Upper lobe of right lung (tissue), 1 donor: ENCODE measurements around the gene PRDM5. TPM values are rescaled to one million over a fixed set of nuclear protein-coding genes. Genes with fewer than 3 reads are reported as not detected.

Source experiments
- ATAC-seq: fragments of 200-7000 bp; cut with Tn5 transposase; one replicate; pipeline ENCODE4 v1.9.1; 2020; ENCODE audit warnings: mild to moderate bottlenecking, moderate library complexity
- DNase-seq: peaks from one replicate; pipeline ENCODE4 v3.0.0-alpha.2; 2020
- H3K27ac ChIP-seq: fragments of 200-600 bp; one replicate; pipeline ENCODE4 v1.8.0; 2022
- H3K27me3 ChIP-seq: fragments of 200-600 bp; one replicate; pipeline ENCODE4 v1.8.0; 2022; ENCODE audit warnings: mild to moderate bottlenecking
- H3K36me3 ChIP-seq: fragments of 200-600 bp; one replicate; pipeline ENCODE4 v1.8.0; 2022
- H3K4me1 ChIP-seq: fragments of 200-600 bp; one replicate; pipeline ENCODE4 v1.8.0; 2022
- H3K4me3 ChIP-seq: fragments of 200-600 bp; one replicate; pipeline ENCODE4 v1.8.0; 2022; ENCODE audit warnings: mild to moderate bottlenecking
- H3K9me3 ChIP-seq: fragments of 200-600 bp; one replicate; pipeline ENCODE4 v1.8.0; 2022
- CTCF ChIP-seq: fragments of 200-600 bp; IDR thresholded peaks from one replicate; pipeline ENCODE4 v1.8.0; 2022; ENCODE audit warnings: antibody characterized with exemption
- intact Hi-C: fragments of 100-400 bp; cut with DNase I; formaldehyde crosslinking; loops from one replicate; pipeline ENCODE4 v1.11.0; 2022
- total RNA-seq: library from RNA; stranded (reverse); fragmentation: NEBNext Ultra II Directional; extraction: Animal tissue kit (Norgen Biotek cat#: 25700); gene quantifications from one replicate; pipeline ENCODE4 v1.2.1, GENCODE V29; 2021
- donor health status: DM: no; HTN: yes; CAD: no; lungs with severe emphysema.

PRDM5 gene
- total RNA-seq, 1 donor from 2014 or later: 17.0 TPM

DNA sequence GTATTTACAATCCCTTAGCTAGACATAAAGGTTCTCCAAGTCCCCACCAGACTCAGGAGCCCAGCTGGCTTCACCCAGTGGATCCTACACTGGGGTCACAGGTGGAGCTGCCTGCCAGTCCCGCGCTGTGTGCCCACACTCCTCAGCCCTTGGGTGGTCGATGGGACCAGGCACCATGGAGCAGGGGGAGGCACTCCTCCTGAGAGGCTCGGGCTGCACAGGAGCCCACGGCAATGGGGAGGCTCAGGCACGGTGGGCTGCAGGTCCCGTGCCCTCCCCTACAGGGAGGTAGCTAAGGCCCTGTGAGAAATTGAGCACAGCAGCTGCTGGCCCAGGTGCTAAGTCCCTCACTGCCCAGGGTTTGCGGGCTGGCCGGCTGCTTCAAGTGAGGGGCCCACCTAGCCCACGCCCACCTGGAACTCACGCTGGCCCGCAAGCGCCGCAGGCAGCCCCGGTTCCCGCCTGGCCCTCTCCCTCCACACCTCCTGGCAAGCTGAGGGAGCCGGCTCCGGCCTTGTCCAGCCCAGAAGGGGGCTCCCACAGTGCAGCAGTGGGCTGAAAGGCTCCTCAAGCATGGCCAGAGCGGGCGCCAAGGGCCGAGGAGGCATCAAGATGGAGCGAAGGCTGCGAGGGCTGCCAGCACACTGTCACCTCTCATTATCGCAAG lies 113.9 kb downstream of the PRDM5 start:
- no peak for DNase-seq
- ATAC-seq: no peak
- H3K4me1 ChIP-seq: no peaks in the 10 kb centered on the region
- no peaks in the 10 kb centered on the region for H3K9me3 ChIP-seq
- no peaks in the 10 kb centered on the region for H3K36me3 ChIP-seq
- H3K4me3 ChIP-seq: no peak overlapping the region
- H3K27ac ChIP-seq: no peak overlapping the region
- H3K27me3 ChIP-seq: no peaks in the 10 kb centered on the region
- no peak for TF ChIP-seq CTCF
- intact Hi-C loops: no loop called here

- Histone ChIP-seq H3K9me3 (no peaks in the 10 kb centered on the region), H3K27me3 (no peaks in the 10 kb centered on the region), H3K36me3 (no peaks in the 10 kb centered on the region), H3K4me1 (no peaks in the 10 kb centered on the region), H3K4me3 (no peak overlapping the region), H3K27ac (no peak overlapping the region)
- intact Hi-C loops: no loop called here
- DNase-seq: no peak
- no peak for ATAC-seq
- no peak for TF ChIP-seq CTCF
Measured at GRCh38 chr4:120801137-120801758, 121.3 kb downstream of the PRDM5 start.

DNA sequence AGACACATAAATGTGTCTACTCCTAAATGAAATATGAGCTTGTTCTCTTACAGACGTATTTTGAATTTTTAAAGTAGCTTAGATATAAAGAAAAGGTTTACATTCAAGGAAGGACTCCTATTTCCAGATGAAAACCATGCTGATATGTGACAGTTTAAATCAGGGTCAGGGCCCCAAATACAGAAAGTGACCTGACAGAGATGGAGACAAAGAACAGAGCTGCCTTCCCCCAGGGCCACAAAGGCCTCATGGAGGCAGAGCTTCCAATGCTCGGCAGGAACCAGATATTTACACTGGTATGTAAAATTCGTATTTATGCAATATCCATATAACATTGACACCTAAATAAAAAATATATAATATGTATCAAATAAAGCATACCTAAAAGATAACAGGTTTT lies 124.0 kb downstream of the PRDM5 start:
- ATAC-seq (no peak), DNase-seq (no peak)
- H3K27me3 ChIP-seq: no peaks in the 10 kb centered on the region
- H3K9me3 ChIP-seq: no peaks in the 10 kb centered on the region
- no peak overlapping the region for H3K27ac ChIP-seq
- TF ChIP-seq CTCF: no peak
- H3K36me3 ChIP-seq: no peaks in the 10 kb centered on the region
- H3K4me3 ChIP-seq: no peak overlapping the region
- intact Hi-C loops: no loop called here
- H3K4me1 ChIP-seq: no peaks in the 10 kb centered on the region

DNA sequence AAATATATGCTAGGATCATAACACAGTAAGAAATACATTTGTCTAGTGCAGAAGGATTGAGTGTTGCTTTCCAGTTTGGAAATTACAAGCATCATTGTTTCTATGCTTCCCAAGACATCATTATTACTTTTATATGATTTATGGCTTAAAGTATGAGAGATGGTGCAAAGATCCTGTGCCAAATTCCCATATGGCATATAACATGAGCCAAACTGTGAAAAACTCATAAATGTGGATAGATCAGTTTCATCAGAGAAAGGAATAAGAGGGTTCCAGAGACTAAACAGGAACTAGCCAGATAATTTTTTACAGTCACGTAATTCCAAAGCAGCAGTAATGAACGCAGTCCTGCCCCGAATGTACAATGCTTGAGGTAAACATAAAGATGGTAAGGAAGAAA lies 126.3 kb downstream of the PRDM5 start:
- ATAC-seq: no peak
- no peak for DNase-seq
- no peak overlapping the region for H3K27ac ChIP-seq
- no peaks in the 10 kb centered on the region for H3K27me3 ChIP-seq
- TF ChIP-seq CTCF: no peak
- H3K36me3 ChIP-seq: no peaks in the 10 kb centered on the region
- no peaks in the 10 kb centered on the region for H3K9me3 ChIP-seq
- intact Hi-C loops: no loop called here
- H3K4me3 ChIP-seq: no peak overlapping the region
- no peaks in the 10 kb centered on the region for H3K4me1 ChIP-seq

DNA sequence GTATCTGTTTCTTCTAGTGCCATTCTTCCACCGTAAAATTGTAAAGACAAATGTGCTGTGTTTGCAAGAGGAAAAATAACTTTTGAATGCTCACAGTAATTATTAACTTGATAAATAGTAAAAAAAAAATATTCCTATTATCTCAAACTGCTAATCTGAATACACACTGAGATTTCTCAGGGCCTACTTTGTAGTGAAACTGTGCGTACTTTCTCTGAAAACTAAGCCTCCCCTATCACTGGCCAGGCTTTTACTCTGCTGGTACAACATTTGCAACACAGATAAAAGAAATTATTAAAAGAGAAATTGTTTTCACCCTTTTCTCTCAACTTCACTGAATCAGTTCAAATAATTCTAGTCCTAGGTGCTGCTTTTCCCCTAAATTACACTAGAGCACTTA lies 137.3 kb downstream of the PRDM5 start:
- Histone ChIP-seq H3K9me3 (no peaks in the 10 kb centered on the region), H3K4me3 (no peak overlapping the region), H3K27ac (no peak overlapping the region), H3K27me3 (no peaks in the 10 kb centered on the region), H3K36me3 (no peaks in the 10 kb centered on the region), H3K4me1 (no peaks in the 10 kb centered on the region)
- intact Hi-C loops: no loop called here
- no peak for TF ChIP-seq CTCF
- ATAC-seq: no peak
- DNase-seq: no peak
